K562 (cell line): Measurements from ENCODE around the gene CDS1. TPM values are rescaled to one million over a fixed set of nuclear protein-coding genes. Genes with fewer than 3 reads are reported as not detected.

ENCODE experiments used
- ATAC-seq: fragments of 200-7000 bp; cut with Tn5 transposase; 3 replicates; pipeline ENCODE4 v1.9.1; 2020; ENCODE audit warnings: moderate library complexity
- BruUV-seq: library from RNA; stranded (reverse); fragments of 400-500 nt; replicated peaks from 2 replicates; lab custom pipeline; 2021; lab: Mats Ljungman, UMichigan
- CTCF ChIA-PET: fragments of 300-600 bp; formaldehyde crosslinking; extraction: SDS; loops from one replicate; lab custom pipeline; 2021; ENCODE audit warnings: low intra/inter-chr PET ratio; lab: Yijun Ruan, JAX
- POLR2A ChIA-PET: fragments of 300-600, 350-650 bp; sonication (Branson Sonifier 250); formaldehyde crosslinking; extraction: SDS; loops from one replicate; lab custom pipeline; 2021; ENCODE audit warnings: antibody characterized with exemption, inconsistent platforms; lab: Yijun Ruan, JAX
- DNase-seq, 4 experiments: peaks; one replicate each; pipeline versions ENCODE4 v3.0.0 to v3.0.0-alpha.2; 2011 to 2018; ENCODE audit warnings: low spot score in 3 of 4, mixed read lengths in 3 of 4; ENCODE audit errors: extremely low read depth in 1 of 4
- FAIRE-seq: peaks from 2 replicates; lab custom pipeline; 2011; peaks lifted over from hg19 to GRCh38; lab: Jason Lieb, UNC
- H2AFZ ChIP-seq: 2 replicates; pipeline ENCODE4 v1.6.0; 2011; ENCODE audit warnings: low read depth, low read length, control low read depth, inconsistent platforms
- H3K27ac ChIP-seq: fragments of 200-600 bp; 3 replicates; pipeline ENCODE4 v1.8.0; 2011; ENCODE audit warnings: low read depth, mild to moderate bottlenecking, control low read depth, inconsistent platforms, low read length, moderate library complexity, mixed read lengths; ENCODE audit errors: extremely low read depth
- H3K27me3 ChIP-seq, 2 experiments: fragments of 300-600 bp in 1 of 2; 2 replicates in 1 of 2; 3 replicates in 1 of 2; pipeline versions ENCODE4 v1.6.0 to v1.8.0; 2011; ENCODE audit warnings: inconsistent platforms in 2 of 2, low read length in 2 of 2, mild to moderate bottlenecking in 1 of 2, mixed read lengths in 1 of 2, moderate library complexity in 1 of 2; ENCODE audit not compliant: control insufficient read depth in 2 of 2, insufficient read depth in 2 of 2
- H3K36me3 ChIP-seq: fragments of 300-600 bp; 3 replicates; pipeline ENCODE4 v1.8.0; 2011; ENCODE audit warnings: mild to moderate bottlenecking, low read length, inconsistent platforms; ENCODE audit not compliant: control insufficient read depth, insufficient read depth
- H3K4me1 ChIP-seq, 2 experiments: fragments of 200-600 bp in 1 of 2; replicated peaks in 1 of 2; 2 replicates in 1 of 2; 3 replicates in 1 of 2; pipeline versions ENCODE4 v1.5.1 to v1.8.0; 2011; ENCODE audit warnings: inconsistent platforms in 2 of 2, low read length in 2 of 2, mild to moderate bottlenecking in 1 of 2, mixed read lengths in 1 of 2, moderate library complexity in 1 of 2; ENCODE audit not compliant: control insufficient read depth in 2 of 2, insufficient read depth in 2 of 2
- H3K4me2 ChIP-seq: 2 replicates; pipeline ENCODE4 v1.6.1; 2011; ENCODE audit warnings: low read length, control low read depth, inconsistent platforms, mixed read lengths; ENCODE audit not compliant: insufficient read depth
- H3K4me3 ChIP-seq: fragments of 200-600 bp; sonication (generic), shearing (Covaris generic); 2 replicates; pipeline ENCODE4 v1.5.1; 2016; ENCODE audit warnings: control low read depth, inconsistent platforms
- H3K79me2 ChIP-seq: fragments of 200-600 bp; 3 replicates; pipeline ENCODE4 v1.8.0; 2011; ENCODE audit warnings: low read length, inconsistent platforms; ENCODE audit not compliant: control insufficient read depth, insufficient read depth
- H3K9ac ChIP-seq, 2 experiments: 2 replicates each; pipeline versions ENCODE4 v1.6.0 to v1.6.1; 2011; ENCODE audit warnings: low read depth in 2 of 2, low read length in 2 of 2, control low read depth in 1 of 2, inconsistent platforms in 1 of 2, mild to moderate bottlenecking in 1 of 2, mixed read lengths in 1 of 2; ENCODE audit not compliant: insufficient read depth in 1 of 2
- H3K9me1 ChIP-seq: one replicate; pipeline ENCODE4 v1.6.0; 2011; ENCODE audit warnings: inconsistent platforms, mild to moderate bottlenecking, low read length, moderate library complexity; ENCODE audit not compliant: control insufficient read depth, insufficient read depth
- H3K9me3 ChIP-seq: replicated peaks from 2 replicates; pipeline ENCODE4 v1.5.1; 2011; ENCODE audit warnings: low read depth, low read length, inconsistent platforms; ENCODE audit not compliant: control insufficient read depth, insufficient read depth
- H4K20me1 ChIP-seq: replicated peaks from 2 replicates; pipeline ENCODE4 v1.6.1; 2011; ENCODE audit warnings: low read length, inconsistent platforms, mixed read lengths; ENCODE audit not compliant: control insufficient read depth, insufficient read depth
- BCOR ChIP-seq: fragments of 450-650 bp; IDR thresholded peaks from 2 replicates; pipeline ENCODE4 v1.6.1; 2016
- CBX1 ChIP-seq: sonication (generic); IDR thresholded peaks from 2 replicates; pipeline ENCODE4 v1.6.1; 2016; ENCODE audit warnings: antibody characterized with exemption, low read depth, mild to moderate bottlenecking
- EHMT2 ChIP-seq: fragments of 450-650 bp; IDR thresholded peaks from 2 replicates; pipeline ENCODE4 v1.6.1; 2018; ENCODE audit warnings: antibody characterized with exemption
- ERF ChIP-seq: fragments of 450-650 bp; formaldehyde crosslinking; IDR thresholded peaks from 2 replicates; pipeline ENCODE4 v1.4.0; 2020; ENCODE audit warnings: mild to moderate bottlenecking, mixed read lengths
- GTF2E2 ChIP-seq: fragments of 200-800 bp; sonication (Bioruptor generic); IDR thresholded peaks from 2 replicates; pipeline ENCODE4 v1.6.1; 2016; ENCODE audit warnings: missing genetic modification characterization, missing compliant biosample characterization
- MED1 ChIP-seq: sonication (generic); formaldehyde crosslinking; IDR thresholded peaks from 2 replicates; pipeline ENCODE4 v1.8.1; 2023; ENCODE audit warnings: missing genetic modification reagents, borderline replicate concordance
- NCOA4 ChIP-seq: fragments of 450-650 bp; IDR thresholded peaks from 2 replicates; pipeline ENCODE4 v1.6.1; 2018; ENCODE audit warnings: mild to moderate bottlenecking; ENCODE audit not compliant: partially characterized antibody
- PTBP1 ChIP-seq: fragments of 200-400 bp; formaldehyde crosslinking; IDR thresholded peaks from 2 replicates; pipeline ENCODE4 v1.6.1; 2017; ENCODE audit warnings: low read depth, low read length
- SMARCA4 ChIP-seq: fragments of 450-650 bp; IDR thresholded peaks from 2 replicates; pipeline ENCODE4 v1.6.1; 2016
- SRSF1 ChIP-seq: fragments of 200-400 bp; formaldehyde crosslinking; IDR thresholded peaks from 2 replicates; pipeline ENCODE4 v1.6.1; 2017; ENCODE audit warnings: mild to moderate bottlenecking, low read depth, low read length, moderate library complexity
- ZBTB7A ChIP-seq: IDR thresholded peaks from 2 replicates; pipeline ENCODE4 v1.6.1; 2011; ENCODE audit warnings: low read depth, mild to moderate bottlenecking, low read length, moderate library complexity, borderline replicate concordance; ENCODE audit not compliant: control insufficient read depth
- ZNF3 ChIP-seq: fragments of 250-450 bp; sonication (Bioruptor Pico); IDR thresholded peaks from 2 replicates; pipeline ENCODE4 v1.5.0; 2021; ENCODE audit warnings: mild to moderate bottlenecking, moderate library complexity
- ZNF561 ChIP-seq: fragments of 450-650 bp; formaldehyde crosslinking; conservative IDR thresholded peaks from 2 replicates; pipeline ENCODE4 v1.4.0; 2020; ENCODE audit warnings: mild to moderate bottlenecking, moderate library complexity
- ZNF699 ChIP-seq: fragments of 250-450 bp; sonication (Bioruptor Pico); IDR thresholded peaks from 2 replicates; pipeline ENCODE4 v1.8.0; 2021; ENCODE audit warnings: mild to moderate bottlenecking, moderate library complexity; ENCODE audit not compliant: insufficient replicate concordance
- WGBS: fragments of 100-300 bp; shearing (Covaris generic); methylation state at CpG from one replicate; pipeline ENCODE4 v1.1.6; 2016; ENCODE audit warnings: low coverage, mixed read lengths; ENCODE audit not compliant: insufficient coverage; ENCODE audit errors: missing lambda C conversion rate; 5-methylcytosine and 5-hydroxymethylcytosine counted together
- in situ Hi-C: fragments of 300-500 bp; cut with MboI; formaldehyde crosslinking; loops from 4 replicates; pipeline ENCODE4 v1.15.0; 2018; ENCODE audit warnings: inconsistent platforms, mixed read lengths
- intact Hi-C: fragments of 100-400 bp; cut with micrococcal nuclease; formaldehyde crosslinking; loops from 2 replicates; pipeline ENCODE4 v1.14.2; 2022
- polyA plus RNA-seq, 8 experiments: library from polyadenylated mRNA; depleted of rRNA in 4 of 8; stranded (reverse) in 5 of 8; unstranded in 3 of 8; fragments of >200 nt; fragmentation: Nextera tagmentation in 2 of 8; fragmentation: Illumina TruSeq in 1 of 8; extraction: Ambion mirVana in 2 of 8; extraction: Trizol in 1 of 8; gene quantifications; 2 replicates each; pipeline versions ENCODE4 v1.2.1 to v1.2.3, GENCODE V29; 2011 to 2014; ENCODE audit warnings: inconsistent platforms in 1 of 8, missing spikeins in 1 of 8
- total RNA-seq, 7 experiments: library from RNA; depleted of rRNA in 6 of 7; stranded (reverse); fragments of >200 nt in 6 of 7; fragmentation: Illumina TruSeq in 2 of 7; extraction: Trizol in 2 of 7; gene quantifications; 2 replicates each; pipeline versions ENCODE4 v1.2.1 to v1.2.3, GENCODE V29; 2011 to 2021; ENCODE audit warnings: low replicate concordance in 1 of 7
- TF ChIP-seq, protein P1 (sequence below): sonication (generic); formaldehyde crosslinking; IDR thresholded peaks from 2 replicates; pipeline ENCODE4 v1.8.0; 2022; ENCODE audit warnings: missing genetic modification reagents, mild to moderate bottlenecking, borderline replicate concordance

The CDS1 gene
- total and polyA plus RNA-seq, 9 of the 15 experiments (the other 6 are each of a cell fraction or from before 2014, with no cell fraction given), result 0.04 to 0.42 (median 0.15) TPM

DNA sequence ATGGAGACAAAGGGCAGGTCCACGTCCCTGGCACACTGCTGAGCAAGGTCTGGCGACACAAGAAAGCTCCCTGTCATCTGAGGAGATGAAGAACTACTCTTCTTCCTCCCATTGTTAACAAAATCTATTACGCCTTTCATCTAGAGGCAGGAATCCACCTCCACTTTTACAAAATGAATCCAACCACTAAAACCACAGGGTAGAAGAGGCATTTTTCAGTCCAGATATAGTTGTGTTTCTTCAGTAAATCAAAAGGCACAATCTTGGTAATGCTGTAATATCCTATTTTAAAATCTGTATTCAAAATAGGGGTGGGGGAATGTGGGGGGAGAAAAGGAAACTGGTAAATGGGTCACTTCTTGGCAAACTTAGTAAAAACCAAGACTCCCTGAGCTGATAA lies 101.4 kb downstream of the CDS1 start:
- in situ Hi-C loops (no loop called here), intact Hi-C loops (no loop called here)
- 43% methylated on average over 3 of the region's 3 CpGs for WGBS
- Histone ChIP-seq H2AFZ (no peak overlapping the region), H3K9me1 (no peaks in the 10 kb centered on the region), H3K9me3 (no peaks in the 10 kb centered on the region), H3K36me3 (no peaks in the 10 kb centered on the region), H4K20me1 (no peaks in the 10 kb centered on the region), H3K4me3 (no peak overlapping the region), H3K27ac (no peak overlapping the region), H3K27me3 (no peaks in the 10 kb centered on the region), H3K79me2 (no peaks in the 10 kb centered on the region), H3K4me2 (no peak overlapping the region), H3K4me1 (peaks cover 0 to 14% of the 10 kb centered on the region in 2 experiments; a peak in 3 of 5 replicates), H3K9ac (no peak overlapping the region)
- ATAC-seq, result no peak
- DNase-seq, result no peak
- no TSS peak for BruUV-seq
- no peak for FAIRE-seq
- POLR2A ChIA-PET, result interaction anchor here (0.8 kb wide), 1 partner anchor 11 kb away, joined by 4 read pairs; no protein-coding TSS in a partner anchor
- no peak for TF ChIP-seq BCOR
- no peak for TF ChIP-seq MED1
- TF ChIP-seq EHMT2, result no peak
- no peak for TF ChIP-seq ZNF699
- TF ChIP-seq ERF (CRISPR knock-in tag), result no peak
- no peak for TF ChIP-seq ZNF561 (CRISPR knock-in tag)
- no peak for TF ChIP-seq ZBTB7A
- no peak for TF ChIP-seq CBX1
- TF ChIP-seq, protein P1, sequence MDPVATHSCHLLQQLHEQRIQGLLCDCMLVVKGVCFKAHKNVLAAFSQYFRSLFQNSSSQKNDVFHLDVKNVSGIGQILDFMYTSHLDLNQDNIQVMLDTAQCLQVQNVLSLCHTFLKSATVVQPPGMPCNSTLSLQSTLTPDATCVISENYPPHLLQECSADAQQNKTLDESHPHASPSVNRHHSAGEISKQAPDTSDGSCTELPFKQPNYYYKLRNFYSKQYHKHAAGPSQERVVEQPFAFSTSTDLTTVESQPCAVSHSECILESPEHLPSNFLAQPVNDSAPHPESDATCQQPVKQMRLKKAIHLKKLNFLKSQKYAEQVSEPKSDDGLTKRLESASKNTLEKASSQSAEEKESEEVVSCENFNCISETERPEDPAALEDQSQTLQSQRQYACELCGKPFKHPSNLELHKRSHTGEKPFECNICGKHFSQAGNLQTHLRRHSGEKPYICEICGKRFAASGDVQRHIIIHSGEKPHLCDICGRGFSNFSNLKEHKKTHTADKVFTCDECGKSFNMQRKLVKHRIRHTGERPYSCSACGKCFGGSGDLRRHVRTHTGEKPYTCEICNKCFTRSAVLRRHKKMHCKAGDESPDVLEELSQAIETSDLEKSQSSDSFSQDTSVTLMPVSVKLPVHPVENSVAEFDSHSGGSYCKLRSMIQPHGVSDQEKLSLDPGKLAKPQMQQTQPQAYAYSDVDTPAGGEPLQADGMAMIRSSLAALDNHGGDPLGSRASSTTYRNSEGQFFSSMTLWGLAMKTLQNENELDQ (CRISPR knock-in tag), result no peak
- no peak for TF ChIP-seq SMARCA4
- no peak for TF ChIP-seq GTF2E2 (tag)
- no peak for TF ChIP-seq SRSF1
- no peak for TF ChIP-seq PTBP1
- TF ChIP-seq NCOA4, result no peak
- no peak for TF ChIP-seq ZNF3 (CRISPR knock-in tag)
- CTCF ChIA-PET, result no interaction called here
